GM19351 (cell line): ENCODE measurements around the gene LCN10.

Experiments
- ATAC-seq: cut with Tn5 transposase; IDR thresholded peaks from one replicate; pipeline ENCODE4 v1.9.1; 2021; ENCODE audit warnings: mild to moderate bottlenecking, moderate library complexity; ENCODE audit not compliant: unreplicated experiment

Gene LCN10

GRCh38 chr9:136690104-136690805, 52.5 kb downstream of the LCN10 start:
- ATAC-seq, result no peak

- ATAC-seq, result no peak
Observed at GRCh38 chr9:136689108-136689460, 53.7 kb downstream of the LCN10 start.

DNA sequence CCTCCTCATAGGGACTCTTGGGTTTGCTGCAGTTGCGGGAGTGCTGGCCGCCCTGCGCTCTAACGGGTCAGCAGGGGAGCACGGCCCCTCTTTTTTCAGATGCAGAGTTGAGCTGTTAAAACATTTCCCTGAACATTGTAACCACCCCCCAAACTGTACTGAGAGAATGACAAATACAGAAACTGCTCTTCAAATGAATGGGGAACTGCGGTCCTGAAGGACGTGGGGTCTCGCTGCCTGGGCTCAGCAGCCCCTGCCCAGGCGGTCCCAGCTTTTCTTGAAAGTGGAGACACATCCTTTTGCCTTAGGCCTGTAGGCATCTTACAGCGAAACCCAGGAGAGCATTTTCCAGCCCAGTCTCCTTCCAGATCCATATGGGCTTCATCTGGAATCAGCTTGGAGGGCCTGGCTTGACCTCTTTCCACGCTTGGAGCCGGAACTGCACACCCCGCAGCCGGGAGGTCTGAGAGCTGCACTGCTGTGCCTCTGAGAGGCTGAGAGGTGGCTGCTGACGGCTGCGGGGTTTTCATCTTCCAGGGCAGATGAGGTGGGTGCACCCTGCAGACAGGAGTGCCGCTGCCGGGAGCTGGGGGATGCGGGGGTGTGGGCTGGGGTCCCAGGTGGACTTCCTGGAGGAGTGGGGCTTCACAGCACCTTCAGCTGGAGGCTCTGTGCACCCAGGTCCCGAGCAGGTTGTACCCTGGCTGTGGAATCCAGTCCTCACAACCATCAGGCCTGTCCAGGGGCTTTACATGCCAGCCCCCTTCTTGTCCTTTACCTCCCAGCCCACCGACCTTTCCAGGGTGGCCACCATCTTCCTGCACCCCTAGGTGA, 54.2 kb downstream of the LCN10 start:
- no peak for ATAC-seq
